Epidermal melanocyte (primary cell): ENCODE data around the gene WNT2B.

ENCODE experiments used
- DNase-seq: peaks from one replicate; pipeline ENCODE4 v3.0.0; 2011; ENCODE audit warnings: low spot score; ENCODE audit not compliant: insufficient read length

The WNT2B gene

GRCh38 chr1:112504661-112505399, 3.9 kb upstream of the WNT2B start:
- DNase-seq = no peak

GRCh38 chr1:112505400-112505785, 3.4 kb upstream of the WNT2B start:
- DNase-seq = no peak

GRCh38 chr1:112505878-112506277, 2.9 kb upstream of the WNT2B start:
- no peak for DNase-seq

- DNase-seq = no peak
These were observed 2.5 kb upstream of the WNT2B start for GRCh38 chr1:112506306-112506705.

GRCh38 chr1:112506731-112507130, 2.0 kb upstream of the WNT2B start:
- no peak for DNase-seq

GRCh38 chr1:112507336-112507735, 1.4 kb upstream of the WNT2B start:
- DNase-seq = no peak

GRCh38 chr1:112507921-112508277, 866 bp upstream of the WNT2B start:
- DNase-seq = no peak

GRCh38 chr1:112509005-112509659, 367 bp downstream of the WNT2B start:
- DNase-seq = no peak

GRCh38 chr1:112509660-112510178, 954 bp downstream of the WNT2B start:
- DNase-seq = no peak

GRCh38 chr1:112510340-112510739, 1.6 kb downstream of the WNT2B start:
- DNase-seq = no peak

GRCh38 chr1:112511897-112512296, 3.1 kb downstream of the WNT2B start:
- no peak for DNase-seq

- DNase-seq = no peak
These were observed 4.5 kb downstream of the WNT2B start for GRCh38 chr1:112513112-112513870.

GRCh38 chr1:112514901-112515300, 6.1 kb downstream of the WNT2B start:
- no peak for DNase-seq

GRCh38 chr1:112515311-112516009, 6.7 kb downstream of the WNT2B start:
- DNase-seq = no peak

GRCh38 chr1:112516141-112516540, 7.4 kb downstream of the WNT2B start:
- DNase-seq = no peak

- DNase-seq = no peak
These were observed 8.5 kb downstream of the WNT2B start for GRCh38 chr1:112517231-112517630.

- no peak for DNase-seq
These were observed 8.9 kb downstream of the WNT2B start for GRCh38 chr1:112517646-112518045.

- DNase-seq = no peak
These were observed 9.4 kb downstream of the WNT2B start for GRCh38 chr1:112518186-112518585.

GRCh38 chr1:112520166-112520565, 11.4 kb downstream of the WNT2B start:
- DNase-seq = no peak

GRCh38 chr1:112522621-112523020, 13.9 kb downstream of the WNT2B start:
- DNase-seq = no peak

- DNase-seq = no peak
These were observed 15.5 kb downstream of the WNT2B start for GRCh38 chr1:112524251-112524650.

GRCh38 chr1:112524986-112525385, 16.2 kb downstream of the WNT2B start:
- no peak for DNase-seq
